PFSK-1 (cell line): ENCODE measurements around the gene MIDN.

ENCODE experiments used
- FOXP2 ChIP-seq: optimal IDR thresholded peaks from 2 replicates; pipeline ENCODE3; 2011; ENCODE audit warnings: borderline replicate concordance, control low read depth, inconsistent platforms; ENCODE audit not compliant: insufficient read depth; ENCODE audit errors: extremely low read length, extremely low read depth
- POLR2AphosphoS5 ChIP-seq: IDR thresholded peaks from 2 replicates; pipeline ENCODE4 v1.6.1; 2012; ENCODE audit warnings: low read depth, mild to moderate bottlenecking, control low read depth, low read length, moderate library complexity
- REST ChIP-seq, 2 experiments: IDR thresholded peaks; 2 replicates each; pipeline versions ENCODE4 v1.6.1 to v1.8.0; 2011 to 2012; ENCODE audit warnings: low read depth in 2 of 2, low read length in 2 of 2, control low read depth in 1 of 2, inconsistent platforms in 1 of 2, mild to moderate bottlenecking in 1 of 2, moderate library complexity in 1 of 2; ENCODE audit not compliant: insufficient read depth in 1 of 2
- SIN3A ChIP-seq: IDR thresholded peaks from 2 replicates; pipeline ENCODE4 v1.6.1; 2012; ENCODE audit warnings: mild to moderate bottlenecking, low read length, moderate library complexity, borderline replicate concordance; ENCODE audit not compliant: insufficient read depth
- TAF1 ChIP-seq: IDR thresholded peaks from 2 replicates; pipeline ENCODE4 v1.6.1; 2012; ENCODE audit warnings: low read length, control low read depth, borderline replicate concordance; ENCODE audit not compliant: insufficient read depth

The MIDN gene

DNA sequence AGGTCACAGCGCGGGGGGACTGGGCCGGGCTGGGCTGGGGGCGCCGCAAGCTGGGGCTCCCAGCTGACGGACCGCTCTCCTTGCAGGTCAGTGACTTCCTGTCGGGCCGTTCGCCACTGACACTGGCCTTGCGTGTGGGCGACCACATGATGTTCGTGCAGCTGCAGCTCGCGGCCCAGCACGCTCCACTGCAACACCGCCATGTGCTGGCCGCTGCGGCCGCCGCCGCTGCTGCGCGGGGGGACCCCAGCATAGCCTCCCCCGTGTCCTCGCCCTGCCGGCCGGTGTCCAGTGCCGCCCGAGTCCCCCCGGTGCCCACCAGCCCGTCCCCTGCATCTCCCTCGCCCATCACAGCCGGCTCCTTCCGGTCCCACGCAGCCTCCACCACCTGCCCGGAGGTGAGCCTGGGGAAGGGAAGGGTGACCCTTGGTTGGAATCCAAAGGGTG is 5.7 kb downstream of the MIDN start:
- no peak for TF ChIP-seq REST (IDR thresholded peaks at IDR 0.05; ENCODE audit: insufficient read depth in 1 of 2, low read depth in 2 of 2, low read length in 2 of 2)
- TF ChIP-seq TAF1, result no peak
- no peak for TF ChIP-seq POLR2AphosphoS5
- no peak for TF ChIP-seq FOXP2
- no peak for TF ChIP-seq SIN3A

GRCh38 chr19:1254530-1255185 is 6.3 kb downstream of the MIDN start:
- no peak for TF ChIP-seq SIN3A
- no peak for TF ChIP-seq FOXP2
- no peak for TF ChIP-seq POLR2AphosphoS5
- TF ChIP-seq REST (IDR thresholded peaks at IDR 0.05; ENCODE audit: insufficient read depth in 1 of 2, low read depth in 2 of 2, low read length in 2 of 2), result no peak
- TF ChIP-seq TAF1, result no peak

GRCh38 chr19:1255186-1256161 is 7.1 kb downstream of the MIDN start:
- TF ChIP-seq FOXP2 (no peak), TAF1 (no peak), POLR2AphosphoS5 (no peak), REST (IDR thresholded peaks at IDR 0.05; ENCODE audit: insufficient read depth in 1 of 2, low read depth in 2 of 2, low read length in 2 of 2) (no peak), SIN3A (no peak)

- TF ChIP-seq FOXP2 (no peak), REST (IDR thresholded peaks at IDR 0.05; ENCODE audit: insufficient read depth in 1 of 2, low read depth in 2 of 2, low read length in 2 of 2) (no peak), SIN3A (no peak), TAF1 (no peak), POLR2AphosphoS5 (peak; percentile 55)
Measured at GRCh38 chr19:1256646-1257474, 8.5 kb downstream of the MIDN start.
